Activated T-cell treated with anti-CD3 and anti-CD28 coated beads for 48 hours (primary cell): ENCODE data around the gene NEK8.

Experiments used
- DNase-seq: peaks from one replicate; pipeline ENCODE4 v3.0.0-alpha.2; 2020; ENCODE audit warnings: low read depth

NEK8 gene

DNA sequence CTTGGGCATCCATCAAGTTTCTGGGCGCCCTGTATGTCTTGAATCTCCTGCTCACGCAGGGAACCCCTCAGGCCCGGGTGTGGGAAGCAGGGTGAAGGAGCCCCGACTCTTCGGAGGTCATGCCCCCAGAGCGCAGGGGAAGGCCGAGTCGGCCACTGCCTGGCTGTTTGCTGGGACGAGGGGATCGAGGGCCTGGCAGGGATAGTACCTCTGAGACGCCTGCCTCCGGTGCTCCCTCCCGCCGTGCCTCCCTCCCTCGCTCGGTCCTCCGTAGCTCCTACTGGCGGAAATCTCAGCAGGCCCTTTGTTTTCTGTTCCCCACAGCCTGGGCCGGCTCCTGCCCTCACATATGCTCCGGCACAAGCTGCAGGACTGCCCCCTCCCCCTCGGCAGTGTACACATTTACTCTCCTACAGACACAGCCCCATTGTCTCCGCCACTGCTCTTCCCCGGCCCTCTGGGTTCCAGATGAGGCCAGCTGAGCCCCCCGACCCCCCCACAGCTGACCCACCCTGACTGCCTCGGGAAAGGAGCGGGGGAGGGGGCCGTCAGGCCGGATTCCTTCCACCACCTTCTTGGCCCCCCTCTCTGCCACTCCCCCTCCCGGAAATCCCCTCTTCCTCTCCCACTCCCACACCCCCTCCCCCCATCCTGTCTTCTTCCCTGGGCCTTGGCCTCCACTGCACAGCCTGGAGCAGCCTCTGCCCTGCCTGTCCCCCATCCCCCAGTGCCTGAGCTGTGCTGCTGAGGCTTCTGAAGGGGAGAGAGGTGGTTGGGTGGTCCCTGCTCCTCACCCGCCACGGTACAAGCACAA is 16.6 kb downstream of the NEK8 start:
- no peak for DNase-seq

DNA sequence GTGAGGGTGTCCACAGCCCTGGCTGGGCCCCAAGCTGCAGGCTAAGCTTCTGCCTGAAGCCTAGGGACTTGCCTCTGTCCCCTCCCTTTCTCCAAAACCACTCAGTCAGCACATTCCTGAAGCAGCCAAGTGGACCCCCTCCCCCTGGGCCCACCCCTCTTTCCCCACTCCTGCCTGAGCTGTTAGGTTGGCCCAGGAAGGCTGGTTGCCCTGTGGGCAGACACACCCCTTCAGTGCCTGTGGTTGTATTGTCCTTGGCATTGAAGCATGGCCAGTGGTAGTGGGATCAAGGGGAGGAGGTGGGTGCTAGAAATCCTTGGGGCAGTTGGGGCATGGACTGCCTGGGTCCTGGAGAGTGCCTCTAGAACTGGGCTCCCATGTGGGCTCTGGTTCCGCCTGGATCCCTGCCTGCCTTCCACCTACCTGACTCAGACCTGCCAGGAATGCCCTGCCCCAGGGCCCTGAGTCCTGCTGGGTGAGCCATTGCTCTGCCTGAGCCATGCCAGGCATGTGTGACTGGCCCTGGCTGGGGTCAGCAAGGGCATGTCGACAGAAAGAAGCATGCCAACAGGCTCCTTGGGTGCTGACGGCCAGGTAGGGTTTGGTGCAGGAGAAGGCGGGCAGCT is 17.3 kb downstream of the NEK8 start:
- no peak for DNase-seq

DNA sequence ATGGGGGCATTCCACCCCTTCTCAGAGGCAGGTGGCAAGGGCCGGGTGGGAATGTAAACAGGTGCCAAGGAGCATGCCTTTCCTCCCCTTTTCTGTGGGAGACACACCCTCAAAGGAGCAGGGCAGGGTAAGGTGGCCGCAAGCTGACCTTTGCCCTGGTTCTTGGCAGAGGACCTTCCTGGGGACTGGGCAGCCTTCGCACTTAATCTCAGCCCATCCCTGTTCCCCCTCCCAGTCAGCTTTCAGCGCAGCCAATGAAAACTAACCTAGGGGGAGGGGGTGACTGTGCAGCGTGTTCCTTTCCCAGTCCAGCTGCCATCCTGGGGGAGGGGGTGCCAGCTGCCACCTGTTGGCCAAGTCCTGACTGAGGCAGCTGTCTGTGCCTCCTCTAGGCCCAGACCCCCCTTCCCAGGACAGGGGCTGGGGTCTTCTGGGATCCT is 18.0 kb downstream of the NEK8 start:
- DNase-seq = no peak

DNA sequence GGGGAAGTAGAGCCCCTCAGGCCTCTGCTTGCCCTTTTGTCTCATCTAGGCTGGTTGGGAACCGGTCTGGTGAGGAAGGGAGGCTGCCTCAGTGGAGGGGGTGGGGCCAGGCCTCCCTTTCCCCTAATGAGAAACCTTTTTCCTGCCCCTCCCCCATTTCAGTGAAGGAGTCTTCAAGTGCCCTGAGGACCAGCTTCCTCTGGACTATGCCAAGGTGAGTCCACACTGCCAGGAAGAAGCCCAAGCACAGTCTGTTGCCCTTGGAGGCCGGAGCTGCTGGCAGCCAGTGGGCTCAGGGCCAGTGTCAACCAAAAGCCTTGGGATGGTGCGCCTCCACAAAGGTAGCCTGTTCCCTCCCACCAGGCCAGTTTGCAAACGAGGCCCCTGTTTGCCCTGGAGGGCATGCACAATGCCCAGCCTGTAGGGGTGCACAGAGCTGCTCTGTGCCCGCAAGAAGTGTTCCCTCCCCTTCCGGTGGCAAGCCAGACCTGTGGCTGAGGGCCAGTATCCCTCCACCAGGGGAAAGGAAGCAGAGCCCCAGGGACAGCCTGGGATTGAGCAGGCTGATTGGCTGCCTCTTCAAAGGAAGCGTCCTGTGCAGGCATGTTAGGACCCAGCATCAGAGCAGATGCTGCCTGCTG is 18.6 kb downstream of the NEK8 start:
- no peak for DNase-seq

DNA sequence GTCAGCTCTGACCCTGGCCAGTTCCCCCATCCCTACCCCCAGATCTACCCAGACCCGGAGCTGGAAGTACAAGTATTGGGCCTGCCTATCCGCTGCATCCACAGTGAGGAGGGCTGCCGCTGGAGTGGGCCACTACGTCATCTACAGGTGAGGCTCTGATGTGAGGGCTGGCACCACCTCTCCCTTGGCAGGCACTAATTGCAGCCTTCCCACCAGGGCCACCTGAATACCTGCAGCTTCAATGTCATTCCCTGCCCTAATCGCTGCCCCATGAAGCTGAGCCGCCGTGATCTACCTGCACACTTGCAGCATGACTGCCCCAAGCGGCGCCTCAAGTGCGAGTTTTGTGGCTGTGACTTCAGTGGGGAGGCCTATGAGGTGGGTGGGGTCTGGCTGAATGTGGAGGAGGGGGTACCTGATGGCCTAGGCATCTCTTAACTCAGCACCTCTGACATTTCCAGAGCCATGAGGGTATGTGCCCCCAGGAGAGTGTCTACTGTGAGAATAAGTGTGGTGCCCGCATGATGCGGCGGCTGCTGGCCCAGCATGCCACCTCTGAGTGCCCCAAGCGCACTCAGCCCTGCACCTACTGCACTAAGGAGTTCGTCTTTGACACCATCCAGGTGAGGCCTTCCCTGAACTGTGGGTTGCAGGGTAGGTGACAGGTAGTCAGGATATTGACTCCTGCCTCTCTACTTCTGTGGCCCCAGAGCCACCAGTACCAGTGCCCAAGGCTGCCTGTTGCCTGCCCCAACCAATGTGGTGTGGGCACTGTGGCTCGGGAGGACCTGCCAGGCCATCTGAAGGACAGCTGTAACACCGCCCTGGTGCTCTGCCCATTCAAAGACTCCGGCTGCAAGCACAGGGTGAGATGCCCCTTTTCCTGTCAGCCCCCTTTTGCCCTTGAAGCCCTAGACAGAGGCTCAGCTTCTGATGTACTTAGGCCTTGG is 19.5 kb downstream of the NEK8 start:
- DNase-seq = no peak

DNA sequence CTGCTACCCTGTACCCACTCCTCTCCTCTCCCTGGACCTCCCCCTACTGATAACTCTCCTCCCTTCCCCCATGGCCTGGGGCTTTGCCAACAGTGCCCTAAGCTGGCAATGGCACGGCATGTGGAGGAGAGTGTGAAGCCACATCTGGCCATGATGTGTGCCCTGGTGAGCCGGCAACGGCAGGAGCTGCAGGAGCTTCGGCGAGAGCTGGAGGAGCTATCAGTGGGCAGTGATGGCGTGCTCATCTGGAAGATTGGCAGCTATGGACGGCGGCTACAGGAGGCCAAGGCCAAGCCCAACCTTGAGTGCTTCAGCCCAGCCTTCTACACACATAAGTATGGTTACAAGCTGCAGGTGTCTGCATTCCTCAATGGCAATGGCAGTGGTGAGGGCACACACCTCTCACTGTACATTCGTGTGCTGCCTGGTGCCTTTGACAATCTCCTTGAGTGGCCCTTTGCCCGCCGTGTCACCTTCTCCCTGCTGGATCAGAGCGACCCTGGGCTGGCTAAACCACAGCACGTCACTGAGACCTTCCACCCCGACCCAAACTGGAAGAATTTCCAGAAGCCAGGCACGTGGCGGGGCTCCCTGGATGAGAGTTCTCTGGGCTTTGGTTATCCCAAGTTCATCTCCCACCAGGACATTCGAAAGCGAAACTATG is 20.4 kb downstream of the NEK8 start:
- no peak for DNase-seq

DNA sequence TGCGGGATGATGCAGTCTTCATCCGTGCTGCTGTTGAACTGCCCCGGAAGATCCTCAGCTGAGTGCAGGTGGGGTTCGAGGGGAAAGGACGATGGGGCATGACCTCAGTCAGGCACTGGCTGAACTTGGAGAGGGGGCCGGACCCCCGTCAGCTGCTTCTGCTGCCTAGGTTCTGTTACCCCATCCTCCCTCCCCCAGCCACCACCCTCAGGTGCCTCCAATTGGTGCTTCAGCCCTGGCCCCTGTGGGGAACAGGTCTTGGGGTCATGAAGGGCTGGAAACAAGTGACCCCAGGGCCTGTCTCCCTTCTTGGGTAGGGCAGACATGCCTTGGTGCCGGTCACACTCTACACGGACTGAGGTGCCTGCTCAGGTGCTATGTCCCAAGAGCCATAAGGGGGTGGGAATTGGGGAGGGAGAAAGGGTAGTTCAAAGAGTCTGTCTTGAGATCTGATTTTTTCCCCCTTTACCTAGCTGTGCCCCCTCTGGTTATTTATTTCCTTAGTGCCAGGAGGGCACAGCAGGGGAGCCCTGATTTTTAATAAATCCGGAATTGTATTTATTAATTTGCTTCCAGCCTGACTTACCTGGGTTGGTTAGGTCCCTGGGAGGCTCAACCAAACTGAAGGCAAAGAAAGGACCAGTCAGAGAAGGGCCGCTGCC is 21.1 kb downstream of the NEK8 start:
- DNase-seq = no peak

DNA sequence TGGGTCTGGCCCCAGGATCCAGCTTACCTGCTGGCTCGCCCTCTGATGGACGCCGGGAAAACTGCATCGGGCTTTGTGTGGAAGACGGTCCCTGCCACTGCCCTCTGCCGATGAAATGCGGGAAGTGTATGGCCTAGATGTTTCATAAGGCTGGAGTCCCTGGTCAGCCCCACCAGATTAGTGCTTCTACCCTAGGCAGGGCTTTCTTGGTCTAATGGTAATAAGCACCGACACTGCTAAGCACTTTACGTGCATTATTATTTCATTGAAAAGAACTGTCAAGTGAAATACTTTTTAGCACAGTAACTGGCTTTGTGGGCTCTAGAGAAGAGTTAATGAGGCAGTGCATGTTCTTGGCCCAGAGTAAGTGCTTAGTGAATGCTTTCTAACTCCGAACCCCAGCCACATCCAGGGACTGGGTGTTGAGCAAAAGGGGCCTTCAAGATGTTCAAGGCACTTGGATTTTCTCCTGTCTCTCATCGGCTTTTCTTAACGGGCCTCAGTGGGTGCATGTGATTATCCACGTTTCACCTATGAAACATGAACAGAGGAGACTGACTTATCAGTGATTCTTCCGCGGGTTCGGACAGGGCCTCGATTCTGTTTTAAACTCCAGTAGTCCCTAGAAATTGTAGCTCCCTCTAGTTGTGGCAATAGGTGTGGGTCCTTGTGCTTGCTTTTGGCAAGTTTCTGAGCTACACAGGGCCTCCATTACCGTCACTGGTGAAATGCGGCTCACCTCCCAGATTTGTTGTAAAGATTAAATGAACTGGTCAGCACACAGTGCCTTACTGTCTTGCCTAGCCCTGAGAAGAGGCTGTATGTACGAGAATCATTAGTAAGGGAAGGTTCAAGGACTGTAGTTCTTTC is 21.8 kb downstream of the NEK8 start:
- DNase-seq = peak; percentile 84

DNA sequence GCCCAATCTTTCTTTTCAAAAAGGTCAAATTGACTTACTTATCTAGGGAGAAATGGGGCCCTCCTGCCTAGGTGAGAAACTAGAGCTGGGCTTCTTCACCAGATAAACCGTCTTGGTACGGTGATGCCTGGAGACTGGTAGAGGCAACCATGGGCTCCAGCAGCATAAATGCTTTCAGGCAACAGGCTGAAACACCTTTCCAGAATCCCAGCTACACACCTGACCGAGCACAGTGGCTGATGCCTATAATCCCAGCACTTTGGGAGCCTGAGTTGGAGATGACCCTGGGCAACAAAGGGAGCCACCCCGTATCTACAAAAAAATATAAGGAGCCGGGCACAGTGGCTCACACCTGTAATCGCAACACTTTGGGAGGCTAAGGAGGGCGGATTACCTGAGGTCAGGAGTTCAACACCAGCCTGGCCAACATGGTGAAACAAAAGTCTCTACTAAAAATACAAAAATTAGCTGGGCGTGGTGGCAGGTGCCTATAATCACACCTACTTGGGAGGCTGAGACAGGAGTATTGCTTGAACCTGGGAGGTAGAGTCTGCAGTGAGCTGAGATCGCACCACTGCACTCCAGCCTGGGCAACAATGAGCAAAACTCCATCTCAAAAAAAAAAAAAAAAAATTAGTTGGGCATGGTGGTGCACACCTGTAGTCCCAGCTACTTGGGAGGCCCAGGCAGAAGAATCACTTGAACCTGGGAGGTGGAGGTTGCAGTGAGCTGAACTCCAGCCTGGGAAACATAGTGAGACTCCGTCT is 23.2 kb downstream of the NEK8 start:
- no peak for DNase-seq

DNA sequence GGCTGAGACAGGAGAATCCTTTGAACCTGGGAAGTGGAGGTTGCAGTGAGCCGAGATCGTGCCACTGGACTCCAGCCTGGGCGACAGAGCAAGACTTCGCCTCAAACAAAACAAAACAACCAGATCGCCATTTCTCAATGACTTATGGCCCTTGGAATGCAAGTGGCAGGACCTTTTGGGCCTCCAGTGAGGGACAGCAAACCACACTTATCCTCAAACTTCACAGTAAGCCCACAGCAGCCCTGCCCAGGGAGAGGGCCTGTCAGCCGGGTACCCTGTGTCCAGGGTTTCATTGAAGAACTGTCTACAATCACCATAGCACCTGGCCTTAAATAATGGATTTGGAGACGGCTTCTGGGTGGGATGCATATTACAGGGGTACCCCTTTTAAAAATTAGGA is 26.9 kb downstream of the NEK8 start:
- no peak for DNase-seq

DNA sequence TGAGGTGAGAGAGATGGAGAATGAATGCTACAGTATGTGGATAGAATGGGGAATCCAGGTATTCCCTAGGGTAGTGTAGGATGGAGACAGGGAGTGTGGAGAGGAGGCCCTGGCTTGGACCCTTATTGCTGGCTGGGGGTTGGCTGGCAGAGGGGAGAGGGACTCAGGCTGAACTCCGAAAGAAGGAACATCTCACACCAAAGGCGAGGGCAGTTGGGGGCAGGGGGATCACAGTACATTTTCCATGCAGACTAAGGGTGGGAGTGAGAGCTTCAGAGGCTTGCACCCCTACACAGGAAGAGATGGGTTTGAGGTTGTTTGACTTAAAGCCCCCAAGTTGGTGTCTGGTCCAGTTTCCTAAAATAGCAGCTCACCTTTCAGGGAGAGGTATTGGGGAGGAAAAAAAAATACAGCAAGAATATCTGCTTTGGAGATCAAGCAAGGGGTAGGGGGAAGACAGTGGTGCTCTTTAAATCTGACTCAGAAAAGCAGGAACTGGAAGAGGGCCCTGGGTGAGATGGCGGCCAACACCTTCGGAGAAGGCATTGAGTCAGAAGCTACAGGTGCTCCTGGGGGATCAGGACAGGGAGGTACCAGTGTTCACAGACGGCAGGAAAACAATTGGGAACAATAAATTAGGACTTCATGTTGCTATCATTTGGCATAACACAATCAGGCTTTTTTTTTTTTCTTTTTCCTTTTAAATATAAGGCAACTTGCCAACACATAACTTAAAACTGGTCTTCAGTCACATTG is 27.6 kb downstream of the NEK8 start:
- DNase-seq = no peak

DNA sequence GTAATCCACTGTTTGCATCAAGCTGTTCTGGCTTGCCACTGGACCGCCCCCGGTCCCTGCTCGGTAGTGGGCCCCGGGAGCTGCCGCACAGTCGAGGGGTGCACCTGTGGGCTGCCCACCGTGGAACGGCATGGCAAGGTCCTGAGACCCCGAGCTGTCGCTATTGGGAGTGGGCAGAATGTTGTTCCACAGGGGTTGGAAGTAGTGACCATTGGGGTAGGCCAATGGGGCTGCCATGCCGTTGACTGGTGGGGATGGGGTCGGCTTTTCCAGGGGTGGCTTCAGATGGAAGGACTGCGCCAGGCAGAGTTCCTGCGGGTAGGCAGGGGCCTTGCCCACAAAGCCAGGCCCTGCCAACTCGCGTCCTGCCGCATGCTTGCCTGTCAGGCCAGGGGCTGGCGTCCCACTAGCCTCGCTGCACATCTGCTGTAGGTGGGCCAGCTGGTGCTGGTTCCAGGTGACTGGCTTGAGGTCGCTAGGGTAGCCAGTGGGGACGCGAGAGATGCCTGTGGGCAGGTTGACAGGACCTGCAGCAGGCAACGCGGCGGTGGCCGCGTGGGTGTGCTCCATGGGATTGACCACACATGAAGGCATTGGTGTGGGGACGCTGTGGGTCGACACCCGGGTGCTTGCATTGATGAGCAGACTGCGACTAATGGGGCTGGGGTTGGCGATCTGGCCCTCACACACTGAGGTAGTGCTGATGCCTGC is 30.0 kb downstream of the NEK8 start:
- no peak for DNase-seq

DNA sequence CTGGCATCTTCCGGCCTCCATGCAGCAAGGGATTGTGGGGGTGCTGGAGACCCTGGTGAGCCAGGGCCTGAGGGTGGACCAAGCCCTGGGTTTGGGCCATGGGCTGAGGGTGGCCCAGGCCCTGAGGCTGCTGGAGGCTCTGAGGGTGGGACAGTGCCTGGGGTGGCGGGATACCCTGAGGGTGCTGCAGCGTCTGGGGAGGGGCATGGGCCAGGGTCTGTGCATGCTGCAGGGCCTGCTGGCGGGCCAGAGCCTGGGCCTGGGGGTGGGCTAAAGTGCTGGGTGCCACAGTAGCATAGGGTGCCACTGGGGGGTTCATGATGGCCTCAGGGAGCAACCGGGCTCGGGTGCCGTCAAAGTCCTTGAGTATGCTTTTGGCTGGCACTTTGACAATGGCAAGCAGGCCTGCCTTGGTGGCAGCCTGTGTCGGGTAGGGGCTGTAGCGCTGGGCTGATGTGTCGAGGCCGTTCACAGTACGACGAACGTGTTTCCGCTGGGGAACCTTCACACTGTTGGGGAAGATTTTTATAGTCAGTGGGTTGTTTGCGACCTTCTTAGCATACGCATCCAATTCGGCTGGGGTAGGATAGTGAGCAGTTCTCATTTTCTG is 30.8 kb downstream of the NEK8 start:
- no peak for DNase-seq

DNA sequence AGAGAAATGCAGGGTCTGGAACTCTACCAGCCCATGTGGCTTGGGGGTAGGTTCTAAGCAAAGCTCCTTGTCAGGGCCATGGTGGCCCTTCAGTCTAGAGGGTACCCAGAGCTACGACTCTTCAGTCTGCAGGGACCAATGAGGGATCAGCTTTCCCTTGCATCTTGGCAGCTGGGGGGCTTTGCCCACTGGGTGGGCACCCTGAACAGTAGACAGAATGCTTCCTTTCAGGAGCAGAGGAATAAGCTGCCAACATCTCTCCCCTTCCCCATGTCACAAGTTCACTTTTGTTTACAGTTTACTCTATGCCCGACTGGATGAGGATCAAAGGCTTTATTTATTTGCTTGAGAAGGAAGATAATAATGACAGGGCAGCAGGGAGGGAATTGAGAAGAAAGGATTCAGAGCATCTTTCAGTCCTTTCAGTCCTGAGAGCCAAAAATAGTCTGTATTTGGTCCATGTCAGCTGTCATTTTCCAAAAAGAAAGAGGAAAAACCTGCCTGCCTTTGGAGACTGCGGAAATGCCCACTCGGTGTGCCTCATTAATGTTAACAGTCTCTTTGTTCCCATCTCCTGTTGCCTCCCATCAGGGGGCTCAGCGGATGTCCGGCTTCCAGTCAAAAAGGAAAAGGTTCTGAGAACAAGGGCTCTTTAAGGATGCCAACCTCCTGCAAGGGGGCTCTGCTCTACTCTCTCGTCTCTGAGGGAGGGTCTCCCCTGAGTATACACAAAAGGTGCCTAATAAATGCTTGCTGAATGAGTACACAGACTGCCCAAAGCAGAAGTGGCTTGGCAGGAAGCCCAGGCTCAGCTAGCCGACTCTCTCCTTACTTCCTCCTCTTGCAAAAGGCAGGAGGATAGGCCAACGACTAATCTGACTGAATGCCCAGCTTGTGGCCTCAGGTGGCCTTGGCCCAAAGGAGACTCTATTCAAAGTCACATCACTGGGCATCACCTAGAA is 32.3 kb downstream of the NEK8 start:
- DNase-seq = no peak

DNA sequence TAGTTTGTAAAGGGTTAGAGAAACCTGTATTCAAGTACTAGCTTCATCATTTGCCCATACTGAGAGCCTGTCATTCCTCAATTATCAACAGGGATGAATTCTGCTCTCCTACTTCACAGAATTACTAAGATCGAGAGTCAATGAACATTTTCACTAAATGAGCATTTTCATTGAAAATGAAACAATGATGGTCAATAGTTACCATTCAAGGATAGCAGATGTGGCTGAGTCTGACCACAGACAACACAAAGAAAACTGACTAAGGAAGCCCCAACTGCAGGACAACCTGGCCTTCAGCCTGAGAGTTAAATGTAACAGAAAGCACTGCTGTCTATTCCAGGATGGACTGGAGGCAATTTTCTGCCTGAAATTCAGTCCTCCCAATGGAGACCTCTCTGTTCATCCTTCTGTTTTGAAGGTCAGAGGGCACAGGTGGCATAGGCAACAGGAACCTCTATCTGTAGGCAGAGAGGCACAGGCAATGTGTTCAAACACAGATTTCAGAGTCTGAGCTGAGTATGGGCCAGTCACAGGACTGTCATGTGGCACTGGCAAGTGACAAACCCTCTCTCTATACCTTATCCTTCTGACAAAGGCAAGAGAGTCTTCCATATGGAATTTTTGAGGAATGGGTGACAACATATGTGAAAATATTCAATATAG is 34.7 kb downstream of the NEK8 start:
- DNase-seq = no peak

DNA sequence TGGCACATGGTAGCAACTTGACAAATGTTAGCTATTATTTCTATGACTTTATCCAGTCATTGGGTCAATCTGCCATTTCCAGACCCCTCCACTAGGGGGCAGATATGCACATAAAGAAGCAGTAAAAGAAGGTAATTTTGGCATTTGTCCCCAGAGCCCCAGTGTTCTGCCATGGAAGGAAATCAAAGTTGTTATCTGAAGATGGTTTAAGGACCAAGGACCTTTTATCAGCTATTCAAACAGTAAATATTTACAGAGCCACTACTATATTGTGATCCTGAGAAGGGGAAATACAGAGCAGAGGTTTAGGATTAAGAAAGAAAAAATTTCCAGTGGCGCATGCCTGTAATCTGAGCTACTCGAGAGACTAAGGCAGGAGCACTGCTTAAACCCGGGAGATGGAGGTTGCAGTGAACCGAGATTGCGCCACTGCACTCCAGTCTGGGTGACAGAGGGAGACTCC is 35.2 kb downstream of the NEK8 start:
- peak; percentile 61 for DNase-seq
